Measurements from ENCODE around the gene CD86. TPM values are rescaled to one million over a fixed set of nuclear protein-coding genes. Genes with fewer than 3 reads are reported as not detected.
A peak's percentile ranks its signal among the peaks of the same experiment; 100 is the strongest.

CD86 gene
- total RNA-seq (10 to 100 TPM; 13.4 to 17.6 TPM), polyA plus RNA-seq (ENCODE audit: insufficient read length in 6 of 6) (1 to 10 TPM; 1.6 to 3.2 (median 2.6) TPM)
- long read RNA-seq, donor 1, result 0 reads
- long read RNA-seq, donor 2, result 0 reads
- long read RNA-seq, donor 3, result 0 reads
- long read RNA-seq, donor 4, partial matches to known transcripts, result 2 of 6 reads
- long read RNA-seq, donor 4, other reads (novel, unspliced or antisense), result 1 of 6 reads
- long read RNA-seq, donor 5, result 0 reads
- long read RNA-seq, donor 6, result 0 reads
- long read RNA-seq, donor 7, result 0 reads
- long read RNA-seq, donor 8, result 0 reads
- long read RNA-seq, donor 9, result 0 reads
- long read RNA-seq, donor 10, partial matches to known transcripts, result 1 of 3 reads
- long read RNA-seq, donor 10, other reads (novel, unspliced or antisense), result 0 of 3 reads
- long read RNA-seq, donor 11, result 0 reads
- long read RNA-seq, donor 12, partial matches to known transcripts, result 0 of 1 reads
- long read RNA-seq, donor 12, other reads (novel, unspliced or antisense), result 0 of 1 reads

- Histone ChIP-seq H3K36me3 (no peaks in the 10 kb centered on the region), H3K27ac (peak within 1 kb of the TSS in 1 of 2 donors; percentile 57), H3K4me1 (no peaks in the 10 kb centered on the region), H3K27me3 (no peaks in the 10 kb centered on the region), H3K4me3 (peak within 1 kb of the TSS in 1 of 2 donors; percentile 21), H3K9me3 (no peaks in the 10 kb centered on the region)
- intact Hi-C loops (cut with DNase I), result no loop called here
- DNase-seq (no peak), ATAC-seq (peak; percentile 69)
- TF ChIP-seq CTCF (IDR thresholded peaks at IDR 0.05), result no peak
Measured at GRCh38 chr3:122055215-122055614, at the start of gene CD86. CD86 (plus strand) TSS chr3:122055362; CDS start chr3:122055490, 128 bp downstream.

DNA sequence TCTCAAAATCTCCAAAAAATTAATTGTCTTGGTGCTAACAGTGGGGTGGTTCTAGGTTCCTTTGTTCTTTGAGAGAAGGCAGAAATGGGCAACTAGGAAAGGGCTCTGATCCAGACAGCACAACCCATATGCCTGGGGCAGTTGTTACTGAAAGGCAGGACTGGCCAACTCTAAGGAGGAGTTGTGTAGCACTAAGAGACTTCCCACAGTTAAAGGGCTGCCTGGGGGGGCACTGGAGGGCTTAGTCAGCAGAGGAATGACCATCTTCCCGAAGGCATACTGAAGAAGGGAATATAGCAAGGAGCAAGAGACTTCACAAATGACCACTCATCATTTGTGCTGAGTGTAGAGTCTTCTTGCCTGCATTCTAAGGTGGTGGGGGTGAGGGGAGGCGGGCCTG, 48.9 kb upstream of the CD86 start:
- H3K9me3 ChIP-seq, result no peaks in the 10 kb centered on the region

GRCh38 chr3:122008166-122008565, 47.0 kb upstream of the CD86 start:
- Histone ChIP-seq H3K4me3 (no peak overlapping the region), H3K27me3 (no peaks in the 10 kb centered on the region), H3K27ac (no peak overlapping the region), H3K4me1 (peaks cover 0 to 5% of the 10 kb centered on the region in 2 donors), H3K36me3 (no peaks in the 10 kb centered on the region), H3K9me3 (no peaks in the 10 kb centered on the region)
- DNase-seq, result no peak
- intact Hi-C loops (cut with DNase I), result no loop called here
- no peak for ATAC-seq
- TF ChIP-seq CTCF (IDR thresholded peaks at IDR 0.05), result no peak

More for the DNA sequence above, 48.9 kb upstream of the CD86 start:
- H3K36me3 ChIP-seq, result no peaks in the 10 kb centered on the region
- intact Hi-C loops (cut with DNase I), result no loop called here
- TF ChIP-seq CTCF (IDR thresholded peaks at IDR 0.05), result no peak
- peaks cover 0 to 9% of the 10 kb centered on the region in 2 donors for H3K4me1 ChIP-seq
- no peaks in the 10 kb centered on the region for H3K27me3 ChIP-seq
- DNase-seq (no peak), ATAC-seq (no peak)
- no peak overlapping the region for H3K27ac ChIP-seq
- H3K4me3 ChIP-seq, result no peak overlapping the region

GRCh38 chr3:122010506-122010905, 44.7 kb upstream of the CD86 start:
- H3K4me3 ChIP-seq, result no peak overlapping the region
- no peak for ATAC-seq
- TF ChIP-seq CTCF (IDR thresholded peaks at IDR 0.05), result no peak
- H3K27ac ChIP-seq, result no peak overlapping the region
- no peaks in the 10 kb centered on the region for H3K36me3 ChIP-seq
- H3K9me3 ChIP-seq, result no peaks in the 10 kb centered on the region
- H3K4me1 ChIP-seq, result no peaks in the 10 kb centered on the region
- DNase-seq, result no peak
- intact Hi-C loops (cut with DNase I), result no loop called here
- no peaks in the 10 kb centered on the region for H3K27me3 ChIP-seq

DNA sequence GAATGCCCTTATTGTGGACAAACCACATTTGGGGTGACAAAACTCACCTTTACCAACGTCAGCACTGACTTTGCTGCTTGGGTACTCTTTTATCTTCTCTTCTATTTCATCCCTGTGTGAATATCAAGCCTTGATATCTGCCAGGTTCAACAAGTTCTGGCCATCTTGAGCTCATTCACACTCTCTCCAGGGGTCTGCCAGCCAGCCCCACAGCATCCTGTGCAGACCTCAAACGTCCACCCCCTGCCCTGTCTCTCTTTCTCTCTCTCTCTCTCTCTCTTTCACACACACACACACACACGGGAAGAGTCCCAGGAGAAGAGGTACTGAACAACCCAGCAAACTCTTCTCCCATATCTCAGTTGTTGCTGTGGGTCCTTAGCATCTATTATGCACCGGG, 43.8 kb upstream of the CD86 start:
- DNase-seq (no peak), ATAC-seq (no peak)
- no peaks in the 10 kb centered on the region for H3K36me3 ChIP-seq
- H3K27ac ChIP-seq, result no peak overlapping the region
- H3K4me1 ChIP-seq, result no peaks in the 10 kb centered on the region
- H3K9me3 ChIP-seq, result no peaks in the 10 kb centered on the region
- intact Hi-C loops (cut with DNase I), result no loop called here
- TF ChIP-seq CTCF (IDR thresholded peaks at IDR 0.05), result no peak
- H3K27me3 ChIP-seq, result no peaks in the 10 kb centered on the region
- no peak overlapping the region for H3K4me3 ChIP-seq

Data from left lung (tissue), 14 donors.